ENCODE measurements around the gene PEX5L. TPM values are rescaled to one million over a fixed set of nuclear protein-coding genes. Genes with fewer than 3 reads are reported as not detected.

The PEX5L gene
- total RNA-seq, 1 donor from 2014 or later = 1.0 TPM

- Mint-ChIP-seq H3K27me3 (peaks cover under 1% of the 10 kb centered on the region), H3K36me3 (ENCODE audit: insufficient read depth) (no peaks in the 10 kb centered on the region), H3K9me3 (ENCODE audit: low read depth) (no peaks in the 10 kb centered on the region), H3K27ac (no peak overlapping the region), H3K4me3 (ENCODE audit: low read depth) (no peak overlapping the region), H3K4me1 (ENCODE audit: low read depth) (no peaks in the 10 kb centered on the region)
- DNase-seq (ENCODE audit: low spot score, unreplicated experiment) = no peak
- TF ChIP-seq CTCF (IDR thresholded peaks at IDR 0.05; ENCODE audit: unreplicated experiment) = peak; percentile 19
Measured at GRCh38 chr3:179872842-179873241, 163.9 kb downstream of the PEX5L start.

DNA sequence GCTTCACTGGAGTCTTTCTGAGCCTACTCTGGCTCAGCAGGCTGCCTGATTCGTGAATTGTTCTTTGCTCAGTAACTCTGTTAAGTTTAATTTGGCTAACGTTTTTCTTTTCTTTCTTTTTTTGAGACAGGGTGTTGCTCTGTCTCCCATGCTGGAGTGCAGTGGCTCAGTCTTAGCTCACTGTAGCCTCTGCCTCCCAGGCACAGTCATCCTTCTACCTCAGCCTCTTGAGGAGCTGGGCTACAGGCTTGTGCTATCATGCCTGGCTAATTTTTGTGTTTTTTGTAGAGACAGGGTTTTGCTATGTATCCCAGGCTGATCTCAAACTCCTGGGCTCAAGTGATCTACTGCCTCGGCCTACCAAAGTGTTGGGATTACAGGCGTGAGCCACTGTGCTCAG is 165.0 kb downstream of the PEX5L start:
- H3K27me3 Mint-ChIP-seq = no peaks in the 10 kb centered on the region
- H3K4me1 Mint-ChIP-seq (ENCODE audit: low read depth) = peaks cover 5% of the 10 kb centered on the region
- DNase-seq (ENCODE audit: low spot score, unreplicated experiment) = no peak
- no peak for TF ChIP-seq CTCF (IDR thresholded peaks at IDR 0.05; ENCODE audit: unreplicated experiment)
- no peak overlapping the region for H3K4me3 Mint-ChIP-seq (ENCODE audit: low read depth)
- no peak overlapping the region for H3K27ac Mint-ChIP-seq
- H3K9me3 Mint-ChIP-seq (ENCODE audit: low read depth) = no peaks in the 10 kb centered on the region
- H3K36me3 Mint-ChIP-seq (ENCODE audit: insufficient read depth) = no peaks in the 10 kb centered on the region

DNA sequence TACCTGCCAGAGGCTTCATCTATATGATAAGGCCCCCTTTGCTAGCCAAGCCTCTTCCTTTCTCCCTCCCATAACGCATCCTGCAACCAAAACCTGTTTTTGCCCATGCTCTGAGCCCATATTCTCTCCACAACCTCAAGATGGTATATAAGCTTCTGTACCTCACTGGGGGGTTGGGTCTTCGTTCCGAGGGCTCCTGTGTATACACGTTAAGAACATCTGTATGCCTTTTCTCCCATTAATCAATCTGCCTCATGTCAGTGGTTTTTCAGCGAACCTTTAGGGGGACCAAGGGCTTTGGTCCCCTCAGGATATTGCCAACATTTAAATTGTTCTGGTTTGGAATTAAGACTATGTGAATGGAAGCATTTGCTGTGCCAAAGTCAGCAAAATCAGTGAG is 168.0 kb downstream of the PEX5L start:
- H3K27me3 Mint-ChIP-seq = no peaks in the 10 kb centered on the region

DNA sequence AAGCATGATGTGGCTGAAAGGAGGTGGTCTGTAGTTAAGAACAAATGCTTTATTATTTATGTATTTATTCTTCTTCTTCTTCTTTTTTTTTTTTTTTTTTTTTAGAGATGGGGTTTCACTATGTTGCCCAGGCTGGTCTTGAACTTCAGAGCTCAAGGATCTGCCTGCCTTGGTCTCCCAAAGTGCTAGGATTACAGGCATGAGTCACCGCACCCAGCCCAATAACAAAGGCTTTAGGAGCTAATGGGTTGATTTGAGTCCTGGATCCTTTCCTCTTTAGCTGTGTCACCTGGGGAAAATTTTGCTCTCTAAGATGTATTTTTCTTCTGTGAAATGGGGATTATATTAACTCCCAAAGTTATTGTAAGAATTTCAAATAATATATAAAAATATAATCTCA is 168.8 kb downstream of the PEX5L start:
- no peak overlapping the region for H3K27ac Mint-ChIP-seq
- no peak for TF ChIP-seq CTCF (IDR thresholded peaks at IDR 0.05; ENCODE audit: unreplicated experiment)
- H3K9me3 Mint-ChIP-seq (ENCODE audit: low read depth) = peaks cover 5% of the 10 kb centered on the region
- H3K36me3 Mint-ChIP-seq (ENCODE audit: insufficient read depth) = no peaks in the 10 kb centered on the region
- peaks cover 14% of the 10 kb centered on the region for H3K4me1 Mint-ChIP-seq (ENCODE audit: low read depth)
- H3K27me3 Mint-ChIP-seq = no peaks in the 10 kb centered on the region
- DNase-seq (ENCODE audit: low spot score, unreplicated experiment) = no peak
- H3K4me3 Mint-ChIP-seq (ENCODE audit: low read depth) = no peak overlapping the region

More for the DNA sequence above, 168.0 kb downstream of the PEX5L start:
- Mint-ChIP-seq H3K9me3 (ENCODE audit: low read depth) (no peaks in the 10 kb centered on the region), H3K36me3 (ENCODE audit: insufficient read depth) (no peaks in the 10 kb centered on the region), H3K27ac (no peak overlapping the region), H3K4me3 (ENCODE audit: low read depth) (no peak overlapping the region), H3K4me1 (ENCODE audit: low read depth) (peaks cover 14% of the 10 kb centered on the region)
- TF ChIP-seq CTCF (IDR thresholded peaks at IDR 0.05; ENCODE audit: unreplicated experiment) = no peak
- DNase-seq (ENCODE audit: low spot score, unreplicated experiment) = no peak

GRCh38 chr3:179865861-179866505 is 170.8 kb downstream of the PEX5L start:
- no peaks in the 10 kb centered on the region for H3K27me3 Mint-ChIP-seq
- H3K36me3 Mint-ChIP-seq (ENCODE audit: insufficient read depth) = no peaks in the 10 kb centered on the region
- DNase-seq (ENCODE audit: low spot score, unreplicated experiment) = no peak
- no peak overlapping the region for H3K27ac Mint-ChIP-seq
- TF ChIP-seq CTCF (IDR thresholded peaks at IDR 0.05; ENCODE audit: unreplicated experiment) = no peak
- peaks cover 14% of the 10 kb centered on the region for H3K4me1 Mint-ChIP-seq (ENCODE audit: low read depth)
- peaks cover 9% of the 10 kb centered on the region for H3K9me3 Mint-ChIP-seq (ENCODE audit: low read depth)
- H3K4me3 Mint-ChIP-seq (ENCODE audit: low read depth) = no peak overlapping the region

Data from progenitor cell of endocrine pancreas (in vitro differentiated cells).